HCT116 (cell line): ENCODE results near the gene GFI1B. TPM values are rescaled to one million over a fixed set of nuclear protein-coding genes. Genes with fewer than 3 reads are reported as not detected.

Experiments used
- ATAC-seq: fragments of 200-7000 bp; cut with Tn5 transposase; 2 replicates; pipeline ENCODE4 v1.9.1; 2020; ENCODE audit warnings: mild to moderate bottlenecking, moderate library complexity
- BruUV-seq: library from RNA; stranded (reverse); fragments of 400-500 nt; replicated peaks from 2 replicates; lab custom pipeline; 2021; lab: Mats Ljungman, UMichigan
- CTCF ChIA-PET: fragments of 300-600 bp; sonication (Branson Sonifier 250); formaldehyde crosslinking; loops from one replicate; lab custom pipeline; 2021; ENCODE audit warnings: antibody characterized with exemption; lab: Charles Lee
- POLR2A ChIA-PET: fragments of 300-600, 350-600 bp; sonication (Branson Sonifier 250); formaldehyde crosslinking; loops from one replicate; lab custom pipeline; 2021; ENCODE audit warnings: antibody characterized with exemption; lab: Charles Lee
- RAD21 ChIA-PET, 2 experiments: fragments of 300-600 bp; sonication (Branson Sonifier 250); formaldehyde crosslinking; loops; one replicate each; lab custom pipeline; 2023; ENCODE audit warnings: low total read pairs in 2 of 2; ENCODE audit not compliant: uncharacterized antibody in 2 of 2, unreplicated experiment in 2 of 2, low non-redundant PET in 1 of 2; lab: Charles Lee
- DNase-seq: peaks from one replicate; pipeline ENCODE4 v3.0.0-alpha.2; 2010; ENCODE audit warnings: low read depth, low spot score
- H2AFZ ChIP-seq: fragments of 200-600 bp; shearing (Covaris generic), sonication (generic); 2 replicates; pipeline ENCODE4 v1.6.1; 2017; ENCODE audit warnings: low read depth, mixed run types, mixed read lengths, antibody characterized with exemption, low read length; ENCODE audit not compliant: poor library complexity, severe bottlenecking
- H3K27ac ChIP-seq: 2 replicates; pipeline ENCODE4 v1.5.1; 2012; ENCODE audit warnings: low read depth, low read length
- H3K27me3 ChIP-seq: fragments of 200-600 bp; sonication (generic); 2 replicates; pipeline ENCODE4 v1.6.1; 2016; ENCODE audit warnings: mixed run types, low read length, mixed read lengths; ENCODE audit not compliant: insufficient read depth
- H3K36me3 ChIP-seq, 2 experiments: fragments of 200-500 bp in 1 of 2; fragments of 200-600 bp in 1 of 2; sonication (Bioruptor generic) in 1 of 2; sonication (generic) in 1 of 2; 2 replicates each; pipeline versions ENCODE4 v1.5.1 to v1.6.1; 2014 to 2016; ENCODE audit warnings: low read length in 2 of 2, inconsistent platforms in 1 of 2, mixed read lengths in 1 of 2, mixed run types in 1 of 2; ENCODE audit not compliant: insufficient read depth in 2 of 2, control insufficient read depth in 1 of 2
- H3K4me1 ChIP-seq, 2 experiments: fragments of 200-600 bp in 1 of 2; sonication (generic) in 1 of 2; 2 replicates each; pipeline versions ENCODE4 v1.5.1 to v1.6.1; 2012 to 2017; ENCODE audit warnings: low read length in 2 of 2, inconsistent platforms in 1 of 2, mild to moderate bottlenecking in 1 of 2, mixed read lengths in 1 of 2, mixed run types in 1 of 2, moderate library complexity in 1 of 2; ENCODE audit not compliant: insufficient read depth in 2 of 2, control insufficient read depth in 1 of 2
- H3K4me2 ChIP-seq: fragments of 200-600 bp; sonication (generic); 2 replicates; pipeline ENCODE4 v1.6.1; 2017; ENCODE audit warnings: mixed run types, low read length, mixed read lengths
- H3K4me3 ChIP-seq, 2 experiments: fragments of 200-600 bp in 1 of 2; sonication (generic) in 1 of 2; replicated peaks in 1 of 2; 2 replicates each; pipeline ENCODE4 v1.5.1; 2011 to 2016; ENCODE audit warnings: low read length in 2 of 2, control low read depth in 1 of 2, low read depth in 1 of 2, mild to moderate bottlenecking in 1 of 2, mixed read lengths in 1 of 2, mixed run types in 1 of 2
- H3K79me2 ChIP-seq: fragments of 200-600 bp; sonication (generic); 2 replicates; pipeline ENCODE4 v1.6.1; 2017; ENCODE audit warnings: mild to moderate bottlenecking, mixed run types, low read length, moderate library complexity, mixed read lengths; ENCODE audit not compliant: insufficient read depth
- H3K9ac ChIP-seq: fragments of 200-600 bp; sonication (generic); 2 replicates; pipeline ENCODE4 v1.6.1; 2016; ENCODE audit warnings: low read length, mixed read lengths
- H3K9me2 ChIP-seq: fragments of 200-600 bp; sonication (generic), shearing (Covaris generic); 2 replicates; pipeline ENCODE4 v1.6.1; 2017; ENCODE audit warnings: mixed run types, mild to moderate bottlenecking, moderate library complexity; ENCODE audit not compliant: insufficient read depth
- H3K9me3 ChIP-seq, 2 experiments: fragments of 200-500 bp in 1 of 2; fragments of 200-600 bp in 1 of 2; sonication (Bioruptor generic) in 1 of 2; sonication (generic) in 1 of 2; 2 replicates each; pipeline ENCODE4 v1.6.1; 2014 to 2017; ENCODE audit warnings: low read length in 2 of 2, mixed read lengths in 2 of 2, inconsistent platforms in 1 of 2, low read depth in 1 of 2, mild to moderate bottlenecking in 1 of 2, mixed run types in 1 of 2, moderate library complexity in 1 of 2; ENCODE audit not compliant: control insufficient read depth in 1 of 2, insufficient read depth in 1 of 2
- H4K20me1 ChIP-seq: fragments of 200-600 bp; sonication (generic), shearing (Covaris generic); 2 replicates; pipeline ENCODE4 v1.6.1; 2017; ENCODE audit warnings: mixed run types, mild to moderate bottlenecking, moderate library complexity; ENCODE audit not compliant: insufficient read depth
- ATF3 ChIP-seq: IDR thresholded peaks from 2 replicates; pipeline ENCODE4 v1.6.1; 2012
- CBX3 ChIP-seq: IDR thresholded peaks from 2 replicates; pipeline ENCODE4 v1.6.1; 2012; ENCODE audit warnings: low read depth
- CTCF ChIP-seq, 3 experiments: fragments of 200-600 bp in 1 of 3; sonication (generic) in 1 of 3; IDR thresholded peaks in 2 of 3; conservative IDR thresholded peaks in 1 of 3; 2 replicates each; pipeline ENCODE4 v1.5.1; 2012 to 2017; ENCODE audit warnings: low read depth in 2 of 3, low read length in 2 of 3, antibody characterized with exemption in 1 of 3, borderline replicate concordance in 1 of 3, control low read depth in 1 of 3, mild to moderate bottlenecking in 1 of 3, mixed read lengths in 1 of 3, mixed run types in 1 of 3, moderate library complexity in 1 of 3; ENCODE audit not compliant: insufficient read depth in 1 of 3
- EZH2phosphoT487 ChIP-seq: fragments of 200-600 bp; IDR thresholded peaks from 2 replicates; pipeline ENCODE4 v1.6.1; 2018; ENCODE audit warnings: antibody characterized with exemption, borderline replicate concordance
- FOSL1 ChIP-seq: IDR thresholded peaks from 2 replicates; pipeline ENCODE4 v1.6.1; 2012; ENCODE audit warnings: low read depth
- JUND ChIP-seq: IDR thresholded peaks from 2 replicates; pipeline ENCODE4 v1.6.1; 2012
- POLR2A ChIP-seq: IDR thresholded peaks from 2 replicates; pipeline ENCODE4 v1.7.0; 2011; ENCODE audit warnings: borderline replicate concordance; ENCODE audit not compliant: insufficient read depth, insufficient read length; ENCODE audit errors: extremely low read depth
- POLR2AphosphoS5 ChIP-seq: IDR thresholded peaks from 2 replicates; pipeline ENCODE4 v1.6.1; 2011; ENCODE audit warnings: mild to moderate bottlenecking, low read depth, low read length, moderate library complexity
- RAD21 ChIP-seq: IDR thresholded peaks from 2 replicates; pipeline ENCODE4 v1.6.1; 2012; ENCODE audit warnings: low read depth, mild to moderate bottlenecking
- SIN3A ChIP-seq: IDR thresholded peaks from 2 replicates; pipeline ENCODE4 v1.6.1; 2012; ENCODE audit warnings: low read depth
- SP1 ChIP-seq: IDR thresholded peaks from 2 replicates; pipeline ENCODE4 v1.6.1; 2012; ENCODE audit warnings: low read depth
- SRF ChIP-seq: IDR thresholded peaks from 2 replicates; pipeline ENCODE4 v1.6.1; 2012; ENCODE audit warnings: low read depth
- TCF7L2 ChIP-seq: IDR thresholded peaks from 2 replicates; pipeline ENCODE4 v1.7.0; 2011; ENCODE audit warnings: borderline replicate concordance, inconsistent platforms; ENCODE audit not compliant: insufficient read depth, insufficient read length; ENCODE audit errors: extremely low read depth
- YY1 ChIP-seq: IDR thresholded peaks from 2 replicates; pipeline ENCODE4 v1.6.1; 2011; ENCODE audit warnings: low read length, low read depth, moderate library complexity, mild to moderate bottlenecking; ENCODE audit not compliant: insufficient replicate concordance; ENCODE audit errors: extremely low read depth
- ZNF274 ChIP-seq: fragments of 200-500 bp; sonication (Bioruptor generic); IDR thresholded peaks from 2 replicates; pipeline ENCODE4 v1.6.1; 2014; ENCODE audit warnings: mild to moderate bottlenecking, low read depth, low read length, inconsistent platforms
- intact Hi-C: fragments of 100-400 bp; cut with micrococcal nuclease; formaldehyde crosslinking; loops from 2 replicates; pipeline ENCODE4 v1.10.0; 2022
- total RNA-seq: library from RNA; stranded (reverse); gene quantifications from one replicate; pipeline ENCODE4 v1.2.1, GENCODE V29; 2021; ENCODE audit not compliant: unreplicated experiment

GFI1B gene
- total RNA-seq, 1 experiment from 2014 or later, result 0.20 TPM

DNA sequence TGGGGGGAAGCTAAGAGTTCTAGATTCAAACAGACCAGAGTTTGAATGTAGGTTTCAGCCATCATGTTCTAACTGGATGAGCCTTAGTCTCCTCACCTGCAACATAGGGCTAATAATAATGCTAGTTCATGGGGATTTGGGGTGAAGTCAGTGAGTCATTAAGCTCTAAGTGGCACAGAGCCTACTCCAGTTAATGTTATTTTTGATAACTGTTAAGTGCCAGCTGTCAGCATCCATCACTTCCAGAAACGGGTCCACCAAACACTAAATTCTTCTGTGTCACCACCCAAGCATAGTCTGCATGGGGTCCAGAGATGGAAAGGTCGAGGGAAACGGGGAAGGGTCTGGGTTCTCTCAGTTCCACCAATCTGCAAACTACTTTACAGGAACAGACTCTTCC is 32.3 kb upstream of the GFI1B start (continued):
- no peak for TF ChIP-seq CBX3
- TF ChIP-seq, all 23 proteins: peak for 0

DNA sequence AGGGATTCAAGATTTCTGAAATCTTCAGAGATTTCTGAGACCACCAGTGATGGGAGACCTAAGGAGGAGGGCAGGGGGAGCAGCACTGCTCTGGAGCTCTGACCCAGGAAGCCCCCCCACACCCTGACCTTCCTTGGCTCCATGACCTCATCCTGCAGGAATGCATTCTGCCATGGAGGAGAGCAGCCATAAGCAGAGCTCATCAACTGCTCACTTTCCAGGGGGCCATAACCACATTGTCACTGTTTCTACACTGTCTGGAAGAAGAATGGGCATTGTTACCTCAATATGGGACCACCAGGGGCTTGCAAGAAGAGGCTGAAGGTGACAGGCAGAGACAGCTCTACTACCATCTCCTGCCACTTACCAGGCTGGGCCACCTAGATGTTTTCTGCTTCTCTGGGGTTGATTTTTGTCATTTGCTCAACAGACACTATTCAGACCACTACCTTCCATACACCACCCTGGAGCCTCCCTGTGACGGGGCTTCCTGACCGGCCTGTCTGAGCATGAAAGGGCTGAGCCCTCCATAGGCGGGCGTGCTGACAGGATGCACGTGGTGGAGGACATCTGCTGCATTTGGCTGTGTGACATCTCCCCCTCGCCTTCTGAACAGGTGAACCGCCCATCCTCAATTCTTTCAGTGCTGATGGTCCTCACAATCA is 31.7 kb upstream of the GFI1B start:
- Histone ChIP-seq H3K4me3 (no peak overlapping the region), H2AFZ (no peak overlapping the region), H3K27ac (no peak overlapping the region), H3K79me2 (peaks cover 25% of the 10 kb centered on the region), H3K9me2 (no peaks in the 10 kb centered on the region), H3K4me1 (peaks cover 7 to 30% of the 10 kb centered on the region in 2 experiments; a peak in 3 of 4 replicates), H3K9ac (no peak overlapping the region), H4K20me1 (no peaks in the 10 kb centered on the region)
- DNase-seq, result no peak
- RAD21 ChIA-PET, result no interaction called here
- CTCF ChIA-PET, result no interaction called here
- TF ChIP-seq SRF (no peak), FOSL1 (0 out of 2 replicates have a peak, but pooled peaks have one; percentile 14), EZH2phosphoT487 (no peak), RAD21 (no peak)
- TF ChIP-seq, all 23 proteins: peak for 1
- Histone ChIP-seq H3K9me3 (no peaks in the 10 kb centered on the region), H3K4me2 (peak overlapping the region; percentile 47), H3K27me3 (no peaks in the 10 kb centered on the region), H3K36me3 (no peaks in the 10 kb centered on the region)
- no TSS peak for BruUV-seq
- no peak for ATAC-seq
- intact Hi-C loops, result no loop called here
- POLR2A ChIA-PET, result no interaction called here

- H3K9me2 ChIP-seq, result no peaks in the 10 kb centered on the region
- H2AFZ ChIP-seq, result no peak overlapping the region
- no peak for DNase-seq
- no peak overlapping the region for H3K27ac ChIP-seq
- H3K4me1 ChIP-seq, result peaks cover 7 to 30% of the 10 kb centered on the region in 2 experiments; a peak in 3 of 4 replicates
- no peaks in the 10 kb centered on the region for H3K27me3 ChIP-seq
- no peaks in the 10 kb centered on the region for H3K9me3 ChIP-seq
- POLR2A ChIA-PET, result no interaction called here
- TF ChIP-seq YY1 (no peak), POLR2A (no peak), SP1 (no peak), ATF3 (no peak), JUND (no peak), ZNF274 (no peak), SIN3A (no peak), FOSL1 (no peak), EZH2phosphoT487 (no peak), POLR2AphosphoS5 (no peak), TCF7L2 (no peak), CTCF (IDR thresholded peaks at IDR 0.05 in 2 of 3, conservative IDR thresholded peaks at IDR 0.05 in 1 of 3; ENCODE audit: borderline replicate concordance in 1 of 3, insufficient read depth in 1 of 3, low read depth in 2 of 3, low read length in 2 of 3) (no peak)
- no peaks in the 10 kb centered on the region for H4K20me1 ChIP-seq
- intact Hi-C loops, result no loop called here
- no TSS peak for BruUV-seq
- H3K79me2 ChIP-seq, result peaks cover 16% of the 10 kb centered on the region
- RAD21 ChIA-PET, result no interaction called here
- H3K9ac ChIP-seq, result no peak overlapping the region
- no peak overlapping the region for H3K4me3 ChIP-seq
- H3K4me2 ChIP-seq, result no peak overlapping the region
- ATAC-seq, result no peak
- CTCF ChIA-PET, result no interaction called here
- no peaks in the 10 kb centered on the region for H3K36me3 ChIP-seq
Measured at GRCh38 chr9:132947756-132948155, 30.7 kb upstream of the GFI1B start.
